HG03571 (cell line): ENCODE results near the gene DCP2.

Experiments
- ATAC-seq: cut with Tn5 transposase; IDR thresholded peaks from one replicate; pipeline ENCODE4 v1.9.1; 2021; ENCODE audit not compliant: unreplicated experiment

DCP2 gene

DNA sequence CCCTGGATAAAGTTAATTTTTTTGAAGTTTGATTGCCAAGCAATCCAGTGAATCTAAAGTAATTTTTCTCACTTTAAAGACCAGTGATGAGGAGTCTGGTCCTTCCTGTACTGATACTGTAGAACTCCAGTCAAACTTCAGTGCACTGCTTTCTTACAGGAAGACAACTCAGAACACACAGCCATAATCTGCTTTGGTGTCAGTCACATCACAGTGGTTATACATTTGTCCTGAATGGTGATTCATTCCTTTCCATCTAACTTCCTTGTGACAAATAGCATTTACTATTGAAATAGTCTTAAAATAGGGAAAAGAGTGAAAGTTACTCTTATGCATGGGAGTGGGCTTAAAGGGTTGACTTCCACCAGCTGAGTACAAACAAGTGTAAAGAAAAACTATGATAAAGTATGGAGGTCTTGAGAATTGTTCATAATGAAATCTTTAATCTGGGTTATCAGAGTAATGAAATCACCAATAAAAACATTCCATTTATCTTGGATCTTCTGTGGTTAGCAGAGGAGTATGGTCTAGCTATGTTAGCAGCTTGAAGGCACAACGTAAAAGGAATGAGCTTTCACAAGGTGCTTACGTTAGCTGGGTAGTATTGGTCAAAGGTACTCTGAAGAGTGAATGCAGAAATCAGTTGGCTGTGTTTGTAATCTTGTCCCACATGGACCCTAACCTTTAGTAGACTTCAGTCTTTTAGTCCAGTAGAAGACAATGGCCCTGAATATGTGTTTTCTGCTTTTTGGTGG lies 41.5 kb downstream of the DCP2 start:
- ATAC-seq = no peak

- ATAC-seq = no peak
Measured at GRCh38 chr5:113020461-113021273, 44.1 kb downstream of the DCP2 start.

- peak; percentile 48 for ATAC-seq
Measured at GRCh38 chr5:113022661-113023060, 46.1 kb downstream of the DCP2 start.

DNA sequence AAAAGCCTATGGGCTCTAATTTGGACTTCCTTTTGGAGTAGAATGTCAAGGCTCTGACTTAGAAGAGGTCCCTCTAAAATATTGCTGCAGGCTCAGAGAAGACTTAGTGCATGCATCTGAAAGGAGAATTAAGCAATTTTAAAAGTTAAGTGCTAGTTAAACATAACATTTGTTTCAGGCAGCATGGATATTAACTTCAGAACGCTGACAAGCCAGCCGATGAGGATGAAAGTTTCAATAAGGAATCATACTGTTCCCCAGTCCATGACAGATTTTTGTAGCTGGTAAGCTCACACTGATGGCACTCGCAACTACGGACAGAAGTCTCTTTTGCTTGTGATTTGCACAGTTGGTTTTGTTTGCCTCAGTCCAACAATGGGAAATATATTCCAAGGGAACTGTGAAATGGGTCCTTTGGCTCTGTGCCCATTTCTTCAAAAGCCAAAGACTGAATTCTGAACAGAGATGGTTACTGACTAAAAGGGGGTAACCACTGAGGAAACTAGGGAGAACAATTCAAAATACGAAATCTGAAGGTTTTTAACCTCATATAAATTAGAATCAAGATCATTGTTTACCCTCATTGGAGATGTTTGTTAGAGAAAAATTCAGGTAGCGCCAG lies 47.6 kb downstream of the DCP2 start:
- no peak for ATAC-seq

- ATAC-seq = no peak
Measured at GRCh38 chr5:113025596-113025995, 49.0 kb downstream of the DCP2 start.

DNA sequence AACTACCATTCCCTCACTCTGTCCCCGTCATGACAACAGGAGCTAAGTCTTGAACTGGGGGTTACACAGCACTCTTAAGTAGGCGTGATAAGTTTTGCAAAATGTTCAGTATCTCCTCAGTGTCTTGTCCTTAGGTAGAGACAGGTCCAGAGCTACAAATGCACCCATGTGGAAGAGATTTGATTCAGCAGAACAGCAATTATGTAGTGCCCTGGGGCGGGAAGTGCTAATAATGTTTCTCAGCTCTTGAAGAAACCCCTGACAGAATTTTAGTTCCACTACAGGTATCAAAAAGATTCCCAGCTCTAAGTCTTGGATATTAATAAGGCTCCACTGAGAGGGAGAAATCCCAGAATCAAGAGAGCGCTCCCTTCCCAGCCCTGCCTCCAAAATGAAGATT lies 49.6 kb downstream of the DCP2 start:
- ATAC-seq = no peak

GRCh38 chr5:113027015-113027414 lies 50.4 kb downstream of the DCP2 start:
- no peak for ATAC-seq

DNA sequence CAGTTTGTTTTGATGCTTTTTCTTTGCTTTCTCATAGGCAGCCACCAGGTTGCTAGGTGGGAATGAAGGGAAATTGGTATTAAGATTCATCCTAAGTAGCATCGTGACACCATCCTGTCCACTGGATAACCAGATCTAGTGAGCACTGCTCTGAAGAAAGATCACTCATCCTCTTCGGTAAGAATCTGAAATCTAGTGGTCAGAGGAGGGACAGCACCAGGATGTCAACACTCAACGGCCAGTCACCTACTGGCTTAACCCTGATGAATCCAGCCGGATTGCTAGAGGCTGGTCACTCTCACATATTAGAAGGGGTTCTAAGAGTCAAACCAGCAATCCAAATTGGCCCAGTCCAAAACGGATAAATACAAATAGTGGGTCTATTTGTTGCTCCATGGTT lies 50.8 kb downstream of the DCP2 start:
- no peak for ATAC-seq

- ATAC-seq = no peak
Measured at GRCh38 chr5:113029614-113030013, 53.0 kb downstream of the DCP2 start.

GRCh38 chr5:113031104-113031503 lies 54.5 kb downstream of the DCP2 start:
- no peak for ATAC-seq

- no peak for ATAC-seq
Measured at GRCh38 chr5:113031557-113031956, 55.0 kb downstream of the DCP2 start.

DNA sequence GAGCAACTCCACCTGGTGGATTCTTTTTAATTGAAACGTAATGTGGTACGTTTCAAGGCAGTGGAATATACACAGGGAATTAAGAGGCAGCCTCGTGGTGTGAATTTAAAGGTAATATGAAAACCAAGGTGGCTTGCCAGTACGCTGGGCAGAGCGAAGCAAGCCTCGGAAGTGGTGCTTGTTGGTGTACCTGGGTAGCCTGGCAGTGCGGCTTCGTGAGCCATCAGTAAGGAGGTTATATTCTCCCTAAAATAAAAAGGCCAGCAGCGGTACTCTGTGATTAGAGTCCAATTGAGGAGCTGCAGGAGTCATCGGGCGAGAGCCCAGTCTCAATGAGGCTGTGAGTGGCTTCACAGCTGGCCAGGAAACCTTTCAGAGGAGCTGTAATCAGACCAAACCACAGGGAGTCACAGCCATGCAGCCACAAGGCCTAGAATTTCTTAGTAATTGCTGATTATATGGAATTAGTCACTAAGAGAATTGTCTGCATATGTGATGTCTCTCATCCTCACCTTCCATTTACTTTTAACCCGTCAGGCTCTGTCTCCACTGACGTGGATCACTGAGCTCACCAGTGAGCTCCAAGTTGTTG lies 57.7 kb downstream of the DCP2 start:
- no peak for ATAC-seq

- ATAC-seq = no peak
Measured at GRCh38 chr5:113035096-113035495, 58.5 kb downstream of the DCP2 start.

DNA sequence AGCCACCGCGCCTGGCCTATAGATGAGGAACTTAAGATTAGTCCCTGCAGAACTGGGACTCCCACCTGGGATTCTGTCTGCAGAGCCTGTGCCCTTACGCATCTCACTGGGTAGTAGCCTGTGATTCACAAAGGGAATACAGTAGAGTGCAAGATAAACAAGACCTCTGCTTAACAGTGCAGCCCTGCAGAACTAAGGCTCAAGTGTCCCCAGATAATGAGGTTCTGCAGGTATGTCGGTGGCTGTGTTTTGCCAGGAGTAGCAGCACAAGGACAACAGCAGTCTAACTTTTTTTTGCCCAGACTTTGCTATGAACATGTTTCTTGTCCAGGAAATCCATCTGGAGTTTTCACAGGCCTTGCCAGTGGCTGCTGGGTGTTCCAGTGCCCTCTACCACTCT lies 59.7 kb downstream of the DCP2 start:
- ATAC-seq = no peak

DNA sequence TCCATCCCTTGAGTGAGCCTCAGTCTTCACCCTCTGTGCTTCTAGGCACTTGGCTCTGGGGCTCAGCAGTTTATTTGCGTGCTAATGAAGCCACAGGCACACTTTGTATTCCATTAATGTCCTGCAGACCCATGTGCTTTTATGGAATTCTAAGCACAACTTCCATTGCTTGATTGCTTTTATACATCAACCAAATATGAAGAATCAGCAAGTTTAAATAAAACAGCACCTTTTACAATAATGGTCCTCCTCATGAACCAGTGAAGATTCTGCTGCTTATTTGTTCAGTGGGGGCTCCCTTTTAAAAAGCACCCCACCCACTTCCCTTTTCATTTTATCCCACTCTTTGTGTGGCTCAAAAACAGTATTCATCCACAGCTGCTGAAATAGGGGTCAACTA lies 60.2 kb downstream of the DCP2 start:
- no peak for ATAC-seq

DNA sequence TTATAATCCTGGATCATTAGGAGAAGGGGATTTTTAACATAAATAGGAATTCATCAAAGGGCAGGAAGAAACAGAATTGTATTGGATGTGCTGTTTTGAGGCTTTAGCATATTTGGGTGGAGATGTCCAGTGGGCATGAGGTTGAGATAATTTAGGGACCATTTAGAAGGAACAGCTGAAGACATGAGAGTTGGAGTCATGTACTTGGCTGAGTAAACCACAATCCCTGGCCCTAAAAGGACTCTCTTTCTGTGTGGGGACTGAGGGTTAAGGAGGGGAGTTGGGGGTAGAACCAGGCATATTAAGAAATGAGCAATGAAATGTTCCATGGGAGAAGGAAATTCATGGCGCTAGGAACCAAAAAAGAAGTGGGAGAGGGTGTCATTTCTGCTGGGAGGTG lies 61.5 kb downstream of the DCP2 start:
- ATAC-seq = no peak

GRCh38 chr5:113038714-113039113 lies 62.1 kb downstream of the DCP2 start:
- no peak for ATAC-seq

DNA sequence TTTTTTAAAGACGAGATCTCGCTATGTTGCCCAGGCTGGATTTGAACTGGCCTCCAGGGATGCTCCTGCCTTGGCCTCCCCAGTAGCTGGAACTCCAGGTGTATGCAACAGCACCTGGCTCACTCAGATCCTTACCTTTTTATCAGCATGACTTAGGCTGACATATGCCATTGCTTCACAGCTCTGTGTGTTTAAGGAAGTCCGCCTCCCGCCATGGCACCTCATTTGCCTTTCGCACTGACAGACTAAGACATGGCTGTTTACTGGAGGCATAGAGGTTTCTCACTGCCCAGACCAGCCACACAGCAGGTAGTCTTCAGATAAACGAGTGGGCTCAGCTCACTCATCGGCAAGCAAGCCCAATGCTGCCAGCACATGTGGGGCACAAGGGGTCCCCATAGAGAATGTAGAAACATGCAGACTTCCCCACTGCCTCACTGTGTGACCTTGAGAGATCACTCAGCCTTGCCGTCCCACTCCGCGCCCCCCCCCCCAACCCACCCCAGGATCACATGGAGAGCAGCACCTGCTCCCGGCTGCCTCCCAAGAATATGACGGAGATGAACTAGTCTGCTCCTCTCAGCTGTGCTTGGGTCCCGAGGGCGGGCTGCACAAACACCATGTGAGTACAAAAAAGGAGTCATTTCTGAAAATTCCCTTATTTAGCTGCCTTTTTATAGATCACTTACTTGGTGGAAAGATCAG lies 62.8 kb downstream of the DCP2 start:
- ATAC-seq = no peak

GRCh38 chr5:113039934-113040285 lies 63.3 kb downstream of the DCP2 start:
- ATAC-seq = no peak

DNA sequence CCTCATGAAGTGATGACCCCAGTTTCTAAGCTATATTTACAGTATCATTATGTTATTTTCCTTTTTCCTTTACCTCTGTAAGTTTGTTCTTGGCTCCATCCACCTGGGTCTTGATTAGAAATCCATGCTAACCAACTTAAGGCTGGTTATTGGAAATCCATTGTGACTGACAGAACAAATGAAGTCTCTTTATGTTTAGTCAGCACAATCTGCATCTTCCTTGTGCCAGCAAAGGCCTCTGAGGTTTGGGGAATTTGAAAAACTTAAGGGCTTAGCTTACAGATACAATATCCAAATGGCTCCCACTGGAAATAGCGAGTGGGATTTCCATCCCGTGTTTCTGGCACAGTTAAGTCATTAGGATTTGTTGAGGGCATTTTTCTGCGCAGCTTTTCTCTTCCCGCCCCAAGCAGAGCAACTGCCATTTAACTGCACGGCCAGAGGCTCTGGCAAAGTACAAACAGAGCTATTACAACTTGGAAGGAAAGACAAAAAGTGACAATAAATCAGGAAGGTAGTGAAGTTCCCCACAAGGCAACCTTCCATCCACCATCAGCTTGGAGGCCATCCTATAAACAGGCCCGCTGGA lies 64.2 kb downstream of the DCP2 start:
- no peak for ATAC-seq
